Stimulated activated CD8-positive, alpha-beta memory T cell treated with anti-CD3 and anti-CD28 coated beads, Interleukin-7, amount 100 ng/mL, for 1 hour (primary cell): Measurements from ENCODE around the gene MRPS7.

Experiments used
- DNase-seq, 2 donors: peaks; one replicate each; pipeline ENCODE4 v3.0.0-alpha.2; 2020; ENCODE audit warnings: low read depth in 2 of 2

Gene MRPS7

DNA sequence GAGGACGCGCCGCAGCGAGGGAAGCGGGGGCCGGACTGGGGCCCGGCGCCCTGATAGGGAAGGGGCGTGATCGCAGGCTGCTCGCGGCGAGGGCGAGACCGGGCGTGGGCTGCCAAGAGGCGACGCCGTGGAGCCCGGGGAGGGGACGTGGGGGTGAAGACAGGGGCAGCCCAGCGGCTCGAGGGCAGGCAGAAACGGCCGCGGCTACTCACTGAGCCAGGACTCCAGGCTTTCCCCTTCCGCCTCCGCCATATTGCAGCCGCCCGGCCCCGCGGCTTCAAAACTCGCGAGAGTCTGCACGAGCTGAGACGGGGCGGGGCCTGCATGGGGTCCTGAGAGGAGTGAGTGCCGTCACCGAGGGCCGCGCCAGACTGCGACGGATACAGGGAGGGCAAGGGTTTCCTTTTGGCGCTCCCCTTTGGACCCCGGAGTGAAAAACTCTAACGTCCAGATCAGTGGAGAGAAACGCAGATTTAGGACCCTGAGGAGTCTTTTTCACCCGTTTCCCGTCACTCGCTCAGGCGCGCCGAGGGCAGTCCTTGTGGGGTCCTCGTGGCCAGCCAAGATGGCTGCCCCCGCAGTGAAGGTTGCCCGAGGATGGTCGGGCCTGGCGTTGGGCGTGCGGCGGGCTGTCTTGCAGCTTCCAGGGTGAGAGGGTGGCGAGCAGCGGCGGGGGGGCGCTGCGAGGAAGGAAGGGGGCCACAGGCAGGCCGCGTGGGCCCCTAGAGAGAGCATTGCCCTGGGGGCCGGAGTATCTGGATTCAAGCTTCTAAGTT lies at the start of gene MRPS7, which contains the start of gene GGA3:
MRPS7 (plus strand) TSS at position 544 of the 776 bp plus-strand sequence; CDS start at position 566, 22 bp downstream.
GGA3 (minus strand) TSS at position 271 of the 776 bp plus-strand sequence; CDS start at position 252, 19 bp downstream.
- peak; percentile 84 to 90 for DNase-seq

DNA sequence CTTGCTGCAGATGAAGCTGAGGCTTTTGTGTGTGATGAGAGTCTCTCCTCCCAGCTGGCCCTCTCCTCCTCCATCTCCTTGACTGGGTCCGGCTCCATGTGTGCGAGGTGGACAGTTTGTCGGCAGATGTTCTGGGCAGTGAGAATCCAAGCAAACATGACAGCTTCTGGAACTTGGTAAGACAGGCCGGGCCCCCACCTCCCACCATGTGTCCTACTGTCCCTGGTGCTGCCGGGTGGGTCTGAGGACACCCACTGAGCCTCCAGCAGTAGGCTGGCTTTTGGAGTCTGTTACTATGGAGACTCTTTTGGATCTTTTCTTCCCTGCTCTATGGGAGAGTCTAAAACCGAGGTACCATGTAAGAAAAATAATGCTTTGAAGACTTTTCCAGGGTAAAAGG lies 43.5 kb upstream of the MRPS7 start:
- DNase-seq = no peak

DNA sequence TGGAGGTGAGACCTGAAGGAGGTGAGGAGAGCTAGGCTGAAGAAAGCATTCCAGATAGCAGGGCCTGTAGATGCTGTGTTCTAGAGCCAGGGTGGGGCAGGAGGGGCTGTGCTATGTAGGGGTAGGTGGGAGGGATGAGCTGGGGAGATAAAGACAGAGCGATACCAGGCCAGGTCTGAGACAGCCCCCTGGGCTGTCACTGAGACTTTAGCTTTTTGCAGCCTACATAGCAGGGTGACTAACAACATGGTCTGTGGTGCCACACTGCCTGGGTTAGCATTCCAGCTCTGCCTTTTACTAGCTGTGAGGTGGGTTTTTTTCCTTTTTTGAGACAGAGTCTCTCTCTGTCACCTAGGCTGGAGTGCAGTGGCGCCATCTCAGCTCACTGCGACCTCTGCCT lies 41.9 kb upstream of the MRPS7 start:
- DNase-seq = no peak

DNA sequence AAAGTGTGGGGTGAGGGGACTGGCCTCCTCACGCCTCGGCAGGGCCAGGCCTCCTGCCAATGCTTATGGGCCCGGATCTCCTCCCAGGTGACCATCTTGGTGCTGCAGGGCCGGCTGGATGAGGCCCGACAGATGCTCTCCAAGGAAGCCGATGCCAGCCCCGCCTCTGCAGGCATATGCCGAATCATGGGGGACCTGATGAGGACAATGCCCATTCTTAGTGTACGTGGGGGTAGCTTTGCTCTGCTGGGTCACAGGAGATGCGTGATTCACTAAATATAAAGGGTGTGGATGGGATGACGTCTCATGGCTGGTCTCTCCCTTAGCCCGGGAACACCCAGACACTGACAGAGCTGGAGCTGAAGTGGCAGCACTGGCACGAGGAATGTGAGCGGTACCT lies 36.7 kb upstream of the MRPS7 start:
- no peak for DNase-seq

DNA sequence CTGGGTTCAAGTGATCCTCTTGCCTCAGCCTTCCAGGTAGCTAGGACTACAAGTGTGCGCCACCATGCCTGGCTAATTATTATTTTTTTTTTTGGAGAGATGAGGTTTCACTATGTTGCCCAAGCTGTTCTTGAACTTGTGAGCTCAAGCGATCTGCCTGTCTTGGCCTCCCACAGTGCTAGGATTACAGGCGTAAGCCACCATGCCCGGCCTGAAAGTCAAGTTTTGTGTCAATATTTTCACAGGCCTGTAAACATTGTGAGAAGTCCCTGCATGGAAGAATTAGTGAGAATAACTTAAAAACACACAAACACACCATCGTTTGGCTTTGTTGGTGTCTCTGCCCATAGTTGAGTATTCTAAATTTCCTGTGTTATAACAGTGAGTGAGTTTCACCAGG lies 34.0 kb upstream of the MRPS7 start:
- no peak for DNase-seq

DNA sequence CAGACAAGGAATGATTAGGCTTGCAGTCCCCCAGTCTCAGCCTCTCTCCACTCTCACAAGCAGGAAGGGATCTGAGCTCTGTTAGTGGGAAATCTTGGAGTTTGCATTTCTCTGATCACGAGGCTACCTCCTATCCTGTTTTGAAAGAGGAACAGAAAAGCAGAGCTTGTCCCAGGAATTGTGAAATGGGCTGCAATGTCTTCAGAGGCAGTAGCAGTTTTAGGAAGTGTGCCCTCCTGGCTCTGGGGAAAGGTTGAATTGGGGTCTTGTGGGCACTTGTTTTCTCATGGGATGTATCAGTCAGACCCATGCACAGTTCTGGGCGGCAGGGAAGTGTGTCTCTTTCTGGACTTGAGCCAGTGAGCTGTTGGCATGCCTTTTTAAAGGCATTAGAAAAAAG lies 33.4 kb upstream of the MRPS7 start:
- DNase-seq = no peak

DNA sequence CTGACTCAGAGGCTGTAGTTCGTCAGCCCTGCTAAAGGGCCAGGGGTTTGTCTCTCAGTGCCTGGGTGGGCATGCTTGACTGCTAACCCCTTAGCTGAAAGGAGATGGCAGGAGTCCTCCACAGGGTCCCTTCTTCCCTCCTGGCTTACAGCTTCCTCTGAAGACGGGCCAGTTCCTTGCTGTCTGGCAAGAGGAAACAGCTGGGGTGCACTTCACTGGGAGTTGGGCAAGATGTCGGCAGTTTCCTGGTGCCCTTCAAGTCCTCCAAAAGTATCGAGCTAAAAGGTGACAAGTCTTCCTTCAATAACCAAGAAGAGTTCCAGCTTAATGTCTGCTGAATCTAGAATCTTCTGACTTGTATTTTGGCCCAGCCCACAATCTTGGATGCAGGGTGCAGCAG lies 32.8 kb upstream of the MRPS7 start:
- no peak for DNase-seq

DNA sequence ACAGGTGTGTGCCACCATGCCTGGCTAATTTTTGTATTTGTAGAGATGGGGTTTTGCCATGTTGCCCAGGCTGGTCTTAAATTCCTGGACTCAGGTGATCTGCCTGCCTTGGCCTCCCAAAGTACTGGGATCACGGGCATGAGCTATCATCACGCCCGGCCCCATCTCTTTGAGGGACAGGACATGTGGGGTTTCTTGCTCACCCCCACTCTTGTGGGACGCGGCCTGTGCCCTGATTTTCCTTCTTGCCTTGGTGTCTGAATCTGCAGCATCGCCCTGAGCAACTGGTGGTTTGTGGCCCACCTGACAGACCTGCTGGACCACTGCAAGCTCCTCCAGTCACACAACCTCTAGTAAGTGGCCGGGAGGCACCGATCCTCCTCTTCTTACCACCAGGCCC lies 30.6 kb upstream of the MRPS7 start:
- DNase-seq = no peak

DNA sequence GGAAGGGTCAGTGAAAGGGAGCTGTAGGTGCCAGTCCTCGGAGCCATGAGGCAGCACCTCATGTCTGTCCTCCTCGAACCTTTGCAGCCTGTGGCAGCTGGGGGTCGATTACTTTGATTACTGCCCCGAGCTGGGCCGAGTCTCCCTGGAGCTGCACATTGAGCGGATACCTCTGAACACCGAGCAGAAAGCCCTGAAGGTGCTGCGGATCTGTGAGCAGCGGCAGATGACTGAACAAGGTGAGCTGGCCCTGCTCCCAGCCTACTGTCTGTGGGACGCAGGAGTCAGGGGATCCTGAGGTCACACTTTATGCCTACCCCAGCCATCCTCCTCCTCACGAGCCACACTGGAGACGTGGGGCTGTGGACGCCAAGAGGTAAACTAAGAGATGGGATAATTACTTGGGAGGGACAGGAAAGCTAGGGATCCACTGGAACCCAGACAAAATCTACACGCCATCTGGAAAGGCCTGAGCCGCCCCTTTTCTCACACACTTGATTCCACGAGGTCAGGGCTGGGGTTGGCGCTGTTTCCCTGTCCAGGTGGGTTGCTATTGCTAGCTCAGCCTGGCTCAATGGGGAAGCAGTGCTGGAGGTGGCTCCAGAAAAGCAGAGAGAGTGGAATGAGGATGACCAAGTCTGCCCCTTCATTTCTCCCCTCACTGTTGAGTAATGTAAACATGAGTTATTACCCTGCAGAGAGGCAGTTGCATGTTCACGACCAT lies 29.8 kb upstream of the MRPS7 start:
- no peak for DNase-seq

DNA sequence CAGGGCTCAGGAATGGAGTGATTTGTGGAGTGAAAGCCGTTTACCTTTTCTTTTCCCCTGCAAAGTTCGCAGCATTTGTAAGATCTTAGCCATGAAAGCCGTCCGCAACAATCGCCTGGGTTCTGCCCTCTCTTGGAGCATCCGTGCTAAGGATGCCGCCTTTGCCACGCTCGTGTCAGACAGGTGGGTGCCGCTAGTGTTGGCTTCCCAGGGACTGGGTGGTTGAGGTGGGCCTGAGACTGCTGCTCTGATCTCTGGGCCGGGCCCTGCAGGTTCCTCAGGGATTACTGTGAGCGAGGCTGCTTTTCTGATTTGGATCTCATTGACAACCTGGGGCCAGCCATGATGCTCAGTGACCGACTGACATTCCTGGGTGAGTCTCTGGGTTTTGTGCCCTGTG lies 28.9 kb upstream of the MRPS7 start:
- no peak for DNase-seq

DNA sequence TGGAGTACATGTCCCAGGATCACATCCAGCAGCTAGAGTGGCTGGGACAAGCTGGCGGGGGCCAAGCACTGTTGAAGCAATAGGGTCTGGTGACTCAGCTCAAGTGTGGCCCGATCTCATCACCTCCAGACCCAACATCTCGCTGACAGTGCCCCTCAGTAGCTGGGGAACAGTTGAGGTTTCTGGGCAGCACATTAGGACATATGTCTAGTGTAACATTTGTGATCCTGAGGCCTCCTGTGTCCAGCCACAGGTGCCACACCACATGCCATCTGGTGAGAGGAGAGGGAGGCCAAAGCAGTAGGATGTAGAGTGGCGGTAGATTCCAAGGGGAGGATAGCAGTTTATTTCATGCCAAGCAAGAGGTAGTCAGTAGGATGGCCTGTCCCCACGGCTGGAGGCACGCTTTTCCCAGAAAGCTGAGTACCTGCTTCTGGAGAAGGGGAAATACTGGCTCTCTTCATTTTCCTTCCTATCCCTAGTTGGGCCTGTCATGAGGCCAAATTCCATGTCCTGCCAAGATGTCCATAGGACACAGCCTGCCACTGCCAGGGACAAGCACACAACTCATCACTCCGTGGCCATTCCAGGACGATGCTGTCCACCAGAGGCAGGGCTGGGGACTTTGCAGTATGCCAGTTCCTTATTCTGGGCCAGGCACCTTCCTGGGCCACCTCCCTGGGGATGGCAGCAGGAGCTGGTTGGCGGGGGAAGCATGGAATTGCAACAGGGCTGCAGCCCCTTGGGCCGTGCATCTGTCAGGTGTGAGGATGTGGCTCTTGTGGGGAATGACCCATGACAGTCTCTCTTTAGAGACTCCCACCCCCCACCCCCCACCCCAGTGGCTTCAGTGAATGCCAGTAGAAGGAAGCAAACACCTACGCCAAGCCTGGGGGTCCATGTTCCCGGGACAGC lies 24.3 kb upstream of the MRPS7 start:
- DNase-seq = no peak

DNA sequence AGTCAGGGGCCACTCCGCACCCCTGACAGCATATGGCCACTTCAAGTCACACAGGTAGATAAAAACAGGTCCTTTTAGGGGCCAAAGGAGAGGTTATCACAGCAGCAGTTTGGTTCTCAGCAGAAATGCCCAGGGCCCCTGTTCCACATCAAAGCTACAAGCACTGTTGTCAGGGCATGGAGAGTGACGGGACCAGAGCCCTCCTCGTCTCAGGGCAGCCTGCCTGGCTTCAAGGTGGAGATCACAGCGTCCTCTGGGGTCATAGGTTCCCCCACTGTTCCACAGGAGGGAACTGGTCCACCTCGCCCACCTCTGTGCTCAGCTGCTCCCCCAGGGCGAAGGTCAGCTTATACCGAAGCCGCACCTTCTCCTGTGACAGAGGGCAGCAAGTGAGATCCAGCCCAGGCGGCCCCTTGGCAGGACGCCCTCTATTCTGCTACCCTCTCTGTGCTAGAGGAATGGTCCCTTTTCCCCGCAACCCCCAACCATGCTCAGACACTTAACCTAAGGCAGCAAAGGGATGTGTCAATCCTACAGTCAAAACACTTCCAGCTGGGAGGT lies 23.6 kb upstream of the MRPS7 start:
- no peak for DNase-seq

DNA sequence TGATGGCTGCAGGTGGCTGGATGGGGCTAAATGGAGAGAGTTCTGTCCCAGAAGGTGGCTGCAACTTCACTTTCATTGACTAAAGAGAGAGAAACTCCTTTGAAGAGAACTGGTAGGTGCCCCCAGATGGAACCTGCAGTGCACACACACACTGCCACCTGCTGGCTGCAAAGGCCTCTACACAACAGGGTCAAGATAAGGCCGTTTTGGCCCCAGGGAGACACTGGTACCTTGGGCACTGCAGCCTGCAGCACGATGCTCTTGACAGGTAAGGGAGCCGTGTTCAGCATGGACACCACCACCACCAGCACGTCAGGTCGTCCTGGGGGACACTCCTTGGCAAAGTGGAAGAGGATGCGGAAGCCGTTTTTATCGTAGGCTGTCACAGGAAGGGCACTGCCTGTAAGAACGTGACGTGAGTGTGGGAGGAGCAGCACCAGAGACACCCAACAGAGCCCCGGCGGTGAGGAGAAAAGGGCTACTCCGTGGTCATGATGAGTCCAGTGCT lies 22.9 kb upstream of the MRPS7 start:
- DNase-seq = peak in 1 of 2 donors; percentile 36

DNA sequence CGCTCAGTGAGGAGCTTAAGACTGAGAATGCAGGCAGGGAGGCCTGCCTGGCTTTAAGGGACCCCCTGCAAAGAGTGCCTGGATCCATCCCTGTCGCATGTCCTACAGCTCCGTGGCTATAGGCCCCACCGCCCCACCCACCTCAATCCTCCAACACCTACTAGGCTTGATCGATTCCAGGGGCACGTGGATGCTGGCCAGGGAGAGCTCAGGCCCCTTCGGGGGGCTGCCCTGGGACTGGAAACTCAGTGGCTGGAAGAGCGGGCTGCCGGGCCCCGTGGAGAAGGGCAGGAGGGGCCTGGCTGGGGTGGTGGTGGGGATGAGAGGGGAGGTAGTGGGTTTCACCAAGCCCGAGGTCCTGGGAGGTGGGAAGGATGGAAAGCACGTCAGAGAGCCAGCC lies 22.5 kb upstream of the MRPS7 start:
- DNase-seq = no peak

DNA sequence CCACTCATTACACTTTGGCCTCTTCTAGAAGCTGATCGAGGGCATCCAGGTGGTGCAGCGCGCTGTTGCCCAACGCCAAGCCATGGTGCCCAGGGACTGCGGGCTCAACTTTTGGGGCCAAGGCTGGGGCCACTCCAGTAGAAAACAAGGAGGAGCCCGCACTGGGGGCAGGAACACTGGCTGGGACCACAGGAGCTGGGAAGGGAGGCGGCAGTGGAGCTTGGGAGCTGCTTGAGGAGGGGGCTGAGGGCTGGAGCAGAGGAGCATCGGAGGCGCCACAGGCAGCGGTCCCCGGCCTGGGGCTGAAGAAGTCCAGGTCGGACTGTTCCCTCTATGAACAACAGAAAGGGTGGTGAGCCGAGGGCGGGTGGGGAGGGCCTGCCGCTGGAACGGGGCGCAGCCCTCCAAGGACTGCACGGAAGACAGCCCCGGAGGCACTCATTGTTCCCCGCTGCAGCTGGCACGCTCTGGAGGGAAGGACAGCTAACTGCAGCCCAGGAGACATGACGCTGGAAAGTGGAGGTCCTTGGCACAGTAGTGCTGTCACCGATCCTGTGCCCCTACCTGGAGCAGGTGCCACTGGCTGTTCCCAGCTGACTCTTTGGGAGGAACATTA lies 21.8 kb upstream of the MRPS7 start:
- DNase-seq = no peak

DNA sequence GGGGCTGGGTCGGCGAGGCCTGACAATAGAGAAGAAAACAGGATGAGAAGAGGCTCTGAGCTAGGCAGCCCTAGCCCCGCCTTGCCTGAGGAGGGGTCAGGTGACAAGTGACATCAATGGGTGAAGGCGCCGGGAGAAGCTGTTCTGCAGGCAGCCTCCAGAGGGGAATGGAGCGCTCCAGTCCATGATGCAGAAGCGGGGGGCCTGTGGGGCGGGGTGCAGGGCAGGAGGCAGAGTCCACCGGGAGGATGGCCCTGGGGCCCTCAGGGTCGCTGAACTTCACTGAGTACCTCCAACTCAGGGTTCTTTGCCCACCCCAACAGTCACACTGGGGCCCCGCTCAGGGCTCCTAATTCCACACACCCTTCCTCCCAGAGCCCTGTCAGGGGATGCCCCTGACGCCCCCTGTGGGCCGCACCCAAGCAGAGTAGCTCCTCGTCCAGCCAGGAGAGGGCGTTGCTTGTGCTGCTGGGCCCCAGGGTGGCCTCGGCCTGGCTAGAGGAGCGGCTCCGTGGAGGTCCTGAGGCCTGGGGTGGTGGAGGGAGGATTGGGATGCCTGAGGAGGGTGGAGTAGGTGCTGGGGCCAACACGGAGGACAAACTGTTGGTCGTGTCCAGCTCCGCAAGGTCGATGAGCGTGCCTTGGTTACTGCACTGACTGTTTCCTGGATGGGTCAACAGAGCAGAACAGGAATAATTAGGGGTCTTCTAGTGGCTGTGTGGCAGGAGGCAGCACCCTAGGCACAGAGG lies 21.1 kb upstream of the MRPS7 start:
- DNase-seq = no peak

DNA sequence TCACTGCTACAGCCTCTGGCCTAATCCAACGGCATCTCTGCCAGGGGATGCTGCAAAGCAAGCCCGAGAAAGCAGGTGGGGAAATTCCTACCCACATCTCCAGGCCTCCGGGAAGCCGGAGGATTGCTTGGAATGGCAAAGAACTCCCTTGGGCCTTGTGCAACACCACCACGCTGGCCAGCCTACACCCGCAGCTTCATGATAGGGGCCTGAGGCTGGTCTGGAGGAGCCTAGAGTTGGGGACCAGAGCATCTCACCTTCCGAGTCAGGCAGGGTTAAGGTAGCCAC lies 20.6 kb upstream of the MRPS7 start:
- DNase-seq = no peak

DNA sequence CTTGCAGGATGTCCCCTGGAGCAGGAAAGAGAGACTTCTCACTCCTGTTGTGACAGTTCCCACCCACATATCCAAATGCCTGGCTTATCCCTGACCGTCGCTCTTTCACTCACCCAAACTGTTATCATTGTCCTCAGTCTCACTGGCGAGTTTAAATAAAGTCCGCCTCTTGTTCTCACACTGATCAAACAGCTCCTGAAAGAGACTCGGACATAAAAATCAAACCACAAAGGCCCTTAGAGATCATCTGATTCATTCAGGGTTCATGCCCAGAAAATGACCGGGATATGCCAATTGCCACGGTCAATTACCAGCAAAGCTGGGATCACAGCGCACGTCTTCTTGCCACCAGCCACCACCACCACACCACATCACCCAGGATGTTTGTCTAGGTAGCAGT lies 20.2 kb upstream of the MRPS7 start:
- no peak for DNase-seq

DNA sequence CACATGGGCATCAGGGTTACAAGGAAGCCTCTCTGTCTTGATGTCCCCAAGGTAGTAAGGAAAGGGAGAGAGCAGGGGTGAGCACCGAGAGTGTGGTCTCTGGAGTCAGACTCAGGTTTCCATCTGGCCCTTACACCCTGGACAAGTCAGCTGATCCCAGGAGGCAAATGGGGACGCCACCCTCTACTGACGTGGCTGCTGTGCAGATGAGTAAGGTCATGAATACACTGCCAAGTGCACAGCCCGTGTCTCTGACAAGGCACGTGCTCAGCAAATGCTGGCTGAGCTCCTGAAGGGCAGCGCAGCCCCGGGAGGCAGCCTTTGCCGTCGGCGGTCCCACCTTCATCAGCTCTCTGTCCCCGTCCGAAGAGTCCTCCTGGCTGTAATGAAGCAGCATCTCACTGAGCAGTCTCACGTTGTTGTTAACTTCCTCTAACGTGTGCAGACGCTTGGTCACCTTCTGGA lies 19.7 kb upstream of the MRPS7 start:
- DNase-seq = no peak

DNA sequence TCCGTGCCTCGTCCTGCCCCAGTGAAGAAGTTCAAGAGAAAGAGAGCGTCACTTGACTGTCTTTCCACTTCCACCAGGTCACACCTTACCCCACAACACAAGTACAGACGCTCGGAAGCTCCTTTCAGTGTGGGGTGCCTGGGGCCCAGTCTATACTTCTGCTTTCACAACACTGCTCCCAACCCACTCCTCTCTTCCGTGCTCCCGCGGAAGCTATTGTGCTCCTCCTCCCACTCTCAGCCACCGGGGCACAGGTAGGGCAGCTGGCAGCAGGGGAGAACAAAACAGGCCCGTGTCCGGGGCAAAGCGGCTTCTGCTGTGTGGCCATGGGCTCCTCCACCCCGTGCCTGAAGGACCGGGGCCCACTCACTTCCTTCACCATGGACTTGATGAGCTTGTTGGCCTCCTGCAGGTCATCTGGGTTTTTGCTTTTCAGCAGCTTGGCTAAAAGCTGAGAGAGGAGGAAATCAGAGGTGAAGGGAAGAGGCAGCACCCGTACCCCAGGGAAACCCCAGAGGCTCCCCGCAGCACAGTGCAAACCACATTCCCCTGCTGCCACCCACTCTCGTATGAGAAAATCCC lies 19.1 kb upstream of the MRPS7 start:
- no peak for DNase-seq
